GM12873 (cell line): ENCODE results near the gene DLG2.

ENCODE experiments used
- TF ChIP-seq, protein P1 (sequence below): IDR thresholded peaks from 2 replicates; pipeline ENCODE4 v1.5.1; 2012; ENCODE audit warnings: low read depth, mild to moderate bottlenecking, moderate library complexity, low read length, control low read depth; ENCODE audit not compliant: insufficient read depth; ENCODE audit errors: missing control alignments

Gene DLG2

DNA sequence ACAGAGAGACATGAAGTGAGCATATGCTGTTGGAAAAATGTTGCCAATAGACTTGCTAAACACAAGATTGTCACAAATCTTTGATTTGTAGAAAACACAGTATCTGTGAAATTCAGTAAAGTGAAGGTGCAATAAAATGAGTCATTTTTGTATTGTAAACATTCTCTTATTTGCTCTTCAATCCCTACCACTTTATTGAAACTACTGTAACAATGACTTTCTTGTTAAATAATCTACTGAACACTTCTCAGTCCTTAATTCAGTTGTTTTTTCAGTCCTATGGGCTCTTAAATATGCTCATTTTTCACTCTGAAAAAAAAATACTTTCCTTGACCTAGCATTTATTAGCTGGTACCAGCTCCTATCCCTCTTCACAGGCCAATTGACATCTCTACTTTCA, 531.9 kb downstream of the DLG2 start:
- TF ChIP-seq, protein P1, sequence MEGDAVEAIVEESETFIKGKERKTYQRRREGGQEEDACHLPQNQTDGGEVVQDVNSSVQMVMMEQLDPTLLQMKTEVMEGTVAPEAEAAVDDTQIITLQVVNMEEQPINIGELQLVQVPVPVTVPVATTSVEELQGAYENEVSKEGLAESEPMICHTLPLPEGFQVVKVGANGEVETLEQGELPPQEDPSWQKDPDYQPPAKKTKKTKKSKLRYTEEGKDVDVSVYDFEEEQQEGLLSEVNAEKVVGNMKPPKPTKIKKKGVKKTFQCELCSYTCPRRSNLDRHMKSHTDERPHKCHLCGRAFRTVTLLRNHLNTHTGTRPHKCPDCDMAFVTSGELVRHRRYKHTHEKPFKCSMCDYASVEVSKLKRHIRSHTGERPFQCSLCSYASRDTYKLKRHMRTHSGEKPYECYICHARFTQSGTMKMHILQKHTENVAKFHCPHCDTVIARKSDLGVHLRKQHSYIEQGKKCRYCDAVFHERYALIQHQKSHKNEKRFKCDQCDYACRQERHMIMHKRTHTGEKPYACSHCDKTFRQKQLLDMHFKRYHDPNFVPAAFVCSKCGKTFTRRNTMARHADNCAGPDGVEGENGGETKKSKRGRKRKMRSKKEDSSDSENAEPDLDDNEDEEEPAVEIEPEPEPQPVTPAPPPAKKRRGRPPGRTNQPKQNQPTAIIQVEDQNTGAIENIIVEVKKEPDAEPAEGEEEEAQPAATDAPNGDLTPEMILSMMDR: no peak

GRCh38 chr11:85094795-85095194, 532.3 kb downstream of the DLG2 start:
- TF ChIP-seq, protein P1: no peak

- TF ChIP-seq, protein P1: no peak
These were observed 537.5 kb downstream of the DLG2 start for GRCh38 chr11:85089654-85090053.

- TF ChIP-seq, protein P1: no peak
These were observed 538.9 kb downstream of the DLG2 start for GRCh38 chr11:85088286-85088685.

DNA sequence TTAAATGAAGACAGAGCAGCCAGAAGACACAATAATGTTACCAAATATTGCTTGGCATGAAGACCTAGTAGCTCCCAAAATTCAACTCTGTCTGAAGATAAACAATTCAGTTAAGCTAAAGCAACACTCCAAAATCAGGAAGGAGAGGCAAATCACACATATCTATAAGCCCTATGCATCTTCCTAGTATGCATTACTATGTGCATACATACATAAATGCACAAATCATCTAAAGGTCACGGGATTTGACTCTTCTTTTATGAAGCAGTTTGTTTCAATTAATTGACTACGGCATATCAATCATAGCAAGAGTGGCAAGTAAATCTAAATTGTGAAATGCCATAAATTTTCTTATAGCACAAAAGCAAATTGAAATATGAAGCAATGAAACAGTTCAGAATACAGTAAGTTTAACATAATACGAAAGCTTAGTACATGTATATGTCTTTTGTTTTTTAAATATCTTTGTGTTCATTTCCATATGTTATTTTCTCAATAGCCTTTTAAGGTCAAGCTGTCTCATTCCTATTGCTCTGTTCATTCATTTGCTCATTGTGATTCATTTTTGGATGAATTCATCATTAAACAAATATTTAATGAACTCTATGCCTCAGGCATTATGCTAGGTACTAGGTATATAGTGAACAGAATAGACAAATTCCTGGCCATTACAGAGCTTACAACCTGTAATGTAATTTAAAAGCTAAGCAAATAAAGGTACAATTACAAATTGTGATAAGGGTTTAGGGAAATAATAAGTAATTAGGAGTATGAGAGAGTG, 540.5 kb downstream of the DLG2 start:
- TF ChIP-seq, protein P1: no peak

DNA sequence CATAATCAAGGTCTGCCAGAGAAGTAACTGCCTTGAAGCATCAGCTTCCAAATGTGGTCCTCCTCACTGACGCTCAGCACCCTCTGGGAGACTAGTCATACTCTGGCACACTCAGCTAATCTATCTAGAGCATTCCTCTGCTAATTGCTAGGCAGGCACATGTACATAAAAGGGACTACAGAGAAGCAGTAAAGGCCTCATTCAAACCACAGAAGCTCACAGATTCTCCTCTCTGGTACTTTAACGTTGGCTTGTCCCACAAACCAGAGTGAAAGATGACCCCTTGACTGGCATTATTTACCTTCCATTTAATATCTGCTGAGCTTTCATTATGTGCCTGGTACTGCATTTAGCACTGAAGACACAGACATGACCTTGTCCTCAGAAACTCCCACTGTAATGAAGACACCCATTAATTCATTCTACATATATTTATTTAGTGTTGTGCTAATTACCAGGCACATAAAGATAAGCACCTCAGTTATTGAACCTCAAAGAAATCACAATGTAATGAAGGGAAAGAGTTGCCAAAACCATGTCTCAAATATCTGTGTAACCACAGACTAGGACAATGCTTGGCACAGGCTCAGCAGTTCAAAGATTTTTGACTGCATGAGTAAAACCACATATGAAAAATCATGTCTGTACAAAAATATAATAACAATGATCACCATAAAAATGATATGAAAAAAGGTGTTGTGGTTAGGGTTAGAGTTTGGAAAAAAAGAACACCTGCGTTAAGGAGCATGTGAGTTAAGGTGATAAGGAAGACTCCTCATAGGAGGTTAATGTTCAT, 550.4 kb downstream of the DLG2 start:
- TF ChIP-seq, protein P1: no peak

GRCh38 chr11:85062659-85063058, 564.5 kb downstream of the DLG2 start:
- TF ChIP-seq, protein P1: no peak
